Muscle of arm (tissue), 12 donors: ENCODE data around the gene CHST1. TPM values are rescaled to one million over a fixed set of nuclear protein-coding genes. Genes with fewer than 3 reads are reported as not detected.

Experiments used
- DNase-seq: peaks from one replicate; pipeline ENCODE4 v3.0.0-alpha.2; 2013
- polyA plus RNA-seq, 12 donors: library from polyadenylated mRNA; unstranded; fragments of 120-200 nt; gene quantifications; one replicate each; pipeline ENCODE4 v1.2.1, GENCODE V29; 2013; ENCODE audit not compliant: insufficient read length in 12 of 12

Gene CHST1
- polyA plus RNA-seq, 12 donors = 10.2 to 18.8 (median 14.3) TPM; not detected in 1

DNA sequence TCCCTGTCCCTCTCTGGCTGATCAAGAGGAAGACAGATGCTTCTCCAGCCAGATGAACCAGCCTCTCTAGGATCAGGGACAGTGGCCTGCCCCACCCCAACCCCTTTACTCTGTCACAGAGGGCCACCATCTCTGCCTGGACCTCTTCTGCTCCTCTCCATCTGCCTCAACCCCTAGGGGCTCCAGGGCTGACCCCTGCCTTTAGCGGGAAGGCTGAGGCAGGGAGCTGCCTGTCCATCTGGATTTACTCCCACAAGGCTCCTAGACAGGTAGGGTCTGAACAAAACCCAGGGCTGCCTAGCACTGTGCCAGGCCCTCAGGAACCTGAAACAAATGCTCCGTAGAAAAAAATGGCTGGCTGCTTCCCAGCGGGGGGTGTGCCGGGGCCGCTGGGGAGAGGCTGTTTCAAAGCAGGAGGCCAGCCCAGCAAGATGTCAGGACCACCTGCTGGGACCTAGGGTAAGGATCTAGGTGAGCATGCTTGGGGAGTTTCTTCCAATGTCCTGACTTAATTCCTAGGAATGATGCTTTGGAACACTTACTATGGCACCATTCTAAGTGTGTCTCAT, 3.2 kb downstream of the CHST1 start:
- DNase-seq = no peak

DNA sequence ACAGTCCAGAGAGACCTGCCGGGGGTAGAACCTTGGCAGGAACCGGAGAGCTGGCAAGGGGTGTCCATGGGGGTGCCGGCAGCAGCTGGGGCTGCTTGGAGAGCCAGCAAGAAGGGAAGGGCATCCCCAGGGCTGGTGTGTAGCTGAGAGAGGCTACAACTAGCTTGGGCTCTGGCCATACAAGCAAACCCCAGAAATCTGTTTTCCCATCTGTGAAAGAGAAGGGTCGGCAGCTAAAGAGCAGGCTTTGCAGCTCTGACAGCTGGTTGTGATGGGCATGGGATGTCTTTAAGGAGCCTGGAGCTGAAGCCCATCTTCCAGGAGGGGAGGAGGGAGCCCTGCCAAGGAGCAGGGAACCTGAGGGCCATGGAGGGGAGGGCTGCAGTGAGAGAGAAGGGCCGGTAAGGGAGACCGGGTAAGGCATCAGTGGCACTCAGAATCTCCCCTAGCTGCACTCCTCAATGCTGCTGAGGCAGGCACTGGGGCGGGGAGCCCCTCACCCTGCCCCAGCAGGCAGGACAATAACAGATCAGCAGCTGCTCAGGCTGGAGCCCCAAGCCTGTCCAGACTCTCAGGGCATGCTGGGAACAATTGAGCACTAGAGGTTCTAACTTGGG, 3.9 kb downstream of the CHST1 start:
- DNase-seq = no peak

DNA sequence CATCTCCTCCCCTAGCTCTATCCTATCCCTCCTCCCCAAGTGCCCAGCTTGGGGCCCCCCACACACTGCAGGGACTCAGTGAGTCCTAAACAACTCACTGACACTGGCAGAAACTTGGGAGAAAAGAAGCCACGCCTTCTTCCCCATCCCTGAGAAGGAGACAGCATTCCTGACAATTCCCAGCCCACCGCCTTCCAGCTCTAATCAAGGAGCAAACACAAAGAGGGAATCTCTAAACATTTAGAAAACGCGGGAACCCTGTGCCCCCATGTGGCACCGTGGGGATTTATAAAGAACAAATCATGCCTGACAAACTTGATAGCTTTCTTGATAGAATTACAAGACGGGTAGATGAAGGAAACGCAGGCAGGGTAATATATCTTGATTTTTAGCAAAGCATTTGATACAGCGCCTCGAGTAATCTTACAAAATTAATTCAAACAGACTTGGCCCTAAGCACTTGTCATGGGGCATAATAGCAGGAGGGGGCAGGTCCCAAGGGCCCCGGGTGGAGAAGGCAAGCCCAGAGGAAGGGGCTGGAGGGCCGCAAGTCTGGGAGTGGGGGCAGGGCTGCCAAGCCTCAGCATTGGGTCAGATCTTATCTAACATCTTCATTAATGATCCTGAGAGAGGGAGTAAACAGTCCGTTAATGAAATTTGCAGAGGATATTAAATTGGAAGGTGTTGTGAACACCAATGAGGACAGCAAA, 4.5 kb downstream of the CHST1 start:
- DNase-seq = no peak

GRCh38 chr11:45659818-45660160, 5.6 kb downstream of the CHST1 start:
- DNase-seq = no peak

- no peak for DNase-seq
Measured at GRCh38 chr11:45659031-45659817, 6.2 kb downstream of the CHST1 start.

GRCh38 chr11:45658292-45658991, 7.0 kb downstream of the CHST1 start:
- peak; percentile 86 for DNase-seq

GRCh38 chr11:45657496-45658260, 7.7 kb downstream of the CHST1 start:
- DNase-seq = no peak

- DNase-seq = no peak
Measured at GRCh38 chr11:45655831-45656230, 9.6 kb downstream of the CHST1 start.

- DNase-seq = peak; percentile 83
Measured at GRCh38 chr11:45655347-45655756, 10.1 kb downstream of the CHST1 start.

GRCh38 chr11:45655012-45655283, 10.5 kb downstream of the CHST1 start:
- DNase-seq = no peak

GRCh38 chr11:45654231-45655011, 11.0 kb downstream of the CHST1 start:
- no peak for DNase-seq

DNA sequence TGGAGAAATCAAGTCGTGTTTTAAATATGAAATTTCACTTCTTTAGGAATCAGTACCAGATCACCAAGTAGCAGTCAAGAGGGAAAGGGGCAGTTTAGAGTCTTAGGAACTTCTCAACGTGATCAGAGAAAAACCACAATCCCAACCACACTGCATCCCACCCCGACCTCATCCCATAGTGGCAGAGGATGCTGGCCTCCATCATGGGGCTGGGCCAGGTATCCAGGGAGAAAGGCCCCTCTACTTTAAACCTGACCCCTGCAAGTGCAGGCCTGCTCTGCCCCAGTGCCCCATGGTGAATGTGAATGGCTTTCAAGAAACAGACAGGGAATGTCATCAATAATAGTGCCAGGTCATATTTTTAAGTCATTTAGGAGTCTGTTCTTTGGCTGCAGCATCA, 12.1 kb downstream of the CHST1 start:
- DNase-seq = no peak

DNA sequence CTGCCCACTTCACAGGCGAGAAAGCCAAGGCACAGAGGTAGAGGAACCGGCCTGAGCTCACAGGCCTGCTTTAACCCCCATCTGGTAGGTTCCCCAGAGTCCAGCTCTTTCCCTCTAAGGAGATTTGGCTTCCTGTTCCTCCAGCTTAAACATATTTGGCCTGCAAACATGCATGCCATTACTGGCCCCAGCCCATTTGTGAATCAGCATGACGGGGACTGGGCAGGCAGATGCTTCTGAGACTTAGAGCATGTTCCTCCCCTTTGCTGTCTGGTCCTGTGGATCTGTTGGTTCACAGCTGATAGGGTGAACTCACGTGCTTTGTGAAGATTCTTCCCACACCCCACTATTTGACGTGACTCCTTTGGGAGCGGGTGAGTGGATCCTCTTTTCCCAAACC, 12.6 kb downstream of the CHST1 start:
- no peak for DNase-seq

DNA sequence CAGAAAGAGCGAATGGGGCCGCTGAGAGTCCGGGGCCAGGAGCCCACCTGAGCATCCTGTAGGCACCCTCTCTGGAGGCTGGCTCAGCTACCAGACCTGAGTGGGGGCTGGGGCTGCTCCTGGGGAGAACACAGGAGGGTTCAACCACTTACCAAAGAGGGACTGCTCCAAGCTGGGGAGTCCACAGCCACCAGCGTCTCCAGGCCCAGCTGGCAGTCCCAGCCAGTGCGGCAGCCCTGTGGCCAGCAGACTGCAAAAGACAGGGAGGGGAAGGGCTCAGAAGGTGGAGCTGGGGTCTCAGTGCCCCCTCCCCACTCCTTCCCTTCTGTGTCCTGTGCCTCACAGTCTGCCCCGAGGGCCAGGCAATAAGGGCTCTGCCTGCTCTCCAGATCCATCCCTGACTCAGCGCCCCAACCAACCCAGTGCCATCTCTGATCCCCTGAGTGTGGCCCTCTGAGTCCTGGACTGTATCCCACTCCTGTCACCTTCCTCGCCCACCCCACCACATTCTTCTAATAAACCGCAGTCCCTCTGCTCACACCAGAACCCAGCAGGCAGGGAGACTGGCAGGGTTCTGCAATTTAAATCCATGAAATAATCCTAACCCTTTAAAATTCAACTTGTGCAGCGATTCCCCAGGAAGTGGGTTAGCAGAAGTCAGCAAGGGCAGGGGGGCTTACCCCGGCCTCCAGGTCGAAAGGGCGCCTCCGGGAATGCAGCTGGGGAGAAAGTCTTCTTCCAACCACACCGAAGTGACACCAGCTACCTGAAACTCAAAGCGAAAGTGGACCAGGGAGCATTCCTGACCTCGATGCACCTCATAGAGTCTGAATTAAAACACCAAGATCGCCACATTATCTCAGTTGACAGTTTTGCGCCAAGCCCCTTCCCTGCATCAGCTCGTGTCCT, 13.3 kb downstream of the CHST1 start:
- no peak for DNase-seq

- DNase-seq = no peak
Measured at GRCh38 chr11:45651156-45651555, 14.3 kb downstream of the CHST1 start.

GRCh38 chr11:45650166-45651095, 15.0 kb downstream of the CHST1 start:
- DNase-seq = no peak

DNA sequence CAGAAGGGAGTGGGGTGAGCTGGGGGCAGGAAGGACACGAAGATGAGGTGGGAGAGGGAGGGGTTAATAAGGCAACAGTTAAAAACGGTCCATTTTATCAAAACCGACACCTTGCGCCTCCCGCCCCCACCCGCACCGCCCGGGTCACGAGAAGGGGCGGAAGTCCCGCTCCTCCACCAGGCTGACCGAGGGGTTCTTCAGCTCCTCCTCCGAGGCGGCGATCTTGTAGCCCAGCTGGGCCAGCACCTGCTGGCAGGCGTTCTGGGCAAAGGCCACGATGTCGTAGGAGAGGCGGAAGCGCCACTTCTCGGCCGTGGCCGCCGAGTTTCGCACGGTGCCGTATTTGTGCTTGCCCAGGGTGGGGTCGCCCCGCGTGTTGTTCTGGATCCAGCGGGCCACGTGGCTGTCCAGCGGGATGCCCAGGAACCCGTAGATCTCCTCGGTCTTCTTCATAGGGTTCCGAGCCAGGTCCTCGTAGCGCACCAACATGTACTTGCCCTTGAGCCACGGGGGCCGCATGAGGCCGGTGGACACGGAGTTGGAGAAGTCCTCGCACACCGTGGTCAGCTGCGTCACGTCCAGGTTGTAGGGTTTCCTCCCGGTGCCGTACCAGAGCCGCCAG, 15.8 kb downstream of the CHST1 start:
- DNase-seq = no peak

- no peak for DNase-seq
Measured at GRCh38 chr11:45648931-45649330, 16.5 kb downstream of the CHST1 start.
